B cell (primary cell): ENCODE results near the gene TMEM132D. TPM values are rescaled to one million over a fixed set of nuclear protein-coding genes. Genes with fewer than 3 reads are reported as not detected.

Experiments used
- ATAC-seq: fragments of 200-7000 bp; cut with Tn5 transposase; one replicate; pipeline ENCODE4 v1.10.0; 2021; ENCODE audit warnings: low read depth, mild to moderate bottlenecking, moderate number of reproducible peaks, moderate library complexity
- CTCF ChIA-PET: fragments of 350-600 bp; sonication (Branson Sonifier 250); formaldehyde crosslinking; loops from one replicate; lab custom pipeline; 2021; ENCODE audit warnings: antibody characterized with exemption, inconsistent platforms; lab: Charles Lee
- POLR2A ChIA-PET: fragments of 350-600 bp; sonication (Branson Sonifier 250); formaldehyde crosslinking; loops from one replicate; lab custom pipeline; 2021; ENCODE audit warnings: antibody characterized with exemption; lab: Charles Lee
- DNase-seq: peaks from one replicate; pipeline ENCODE4 v3.0.0; 2013
- H2AFZ ChIP-seq: 2 replicates; pipeline ENCODE4 v1.6.1; 2012; ENCODE audit warnings: mild to moderate bottlenecking, low read depth, low read length; ENCODE audit not compliant: insufficient read depth, poor library complexity, severe bottlenecking
- H3K27ac ChIP-seq, 2 donors: 1 replicate in 1 of 2; 2 replicates in 1 of 2; pipeline ENCODE4 v1.5.1; 2012 to 2013; ENCODE audit warnings: low read length in 2 of 2, mild to moderate bottlenecking in 2 of 2, moderate library complexity in 1 of 2
- H3K27me3 ChIP-seq, 4 experiments: fragments of 200-600 bp in 1 of 4; sonication (generic) in 1 of 4; replicated peaks in 1 of 4; 1 replicate in 2 of 4; 2 replicates in 2 of 4; pipeline versions ENCODE4 v1.6.1 to v1.7.0; 2013 to 2016; ENCODE audit warnings: low read length in 3 of 4, mild to moderate bottlenecking in 2 of 4, mixed read lengths in 1 of 4, moderate library complexity in 1 of 4; ENCODE audit not compliant: insufficient read depth in 4 of 4, control insufficient read depth in 3 of 4; ENCODE audit errors: control extremely low read depth in 1 of 4
- H3K36me3 ChIP-seq, 2 experiments: replicated peaks in 1 of 2; 1 replicate in 1 of 2; 2 replicates in 1 of 2; pipeline versions ENCODE4 v1.6.1 to v1.7.1; 2013; ENCODE audit warnings: low read length in 1 of 2; ENCODE audit not compliant: insufficient read depth in 2 of 2, control insufficient read depth in 1 of 2; ENCODE audit errors: control extremely low read depth in 1 of 2, extremely low read depth in 1 of 2
- H3K4me1 ChIP-seq, 2 donors: fragments of 200-600 bp in 1 of 2; sonication (generic) in 1 of 2; 1 replicate in 1 of 2; 2 replicates in 1 of 2; pipeline versions ENCODE4 v1.5.1 to v1.6.1; 2013 to 2017; ENCODE audit warnings: low read length in 2 of 2; ENCODE audit not compliant: control insufficient read depth in 2 of 2, insufficient read depth in 2 of 2
- H3K4me2 ChIP-seq: replicated peaks from 2 replicates; pipeline ENCODE3; 2012; ENCODE audit warnings: mild to moderate bottlenecking, low read depth, low read length; ENCODE audit not compliant: poor library complexity, severe bottlenecking
- H3K4me3 ChIP-seq, 5 experiments: fragments of 200-600 bp in 1 of 5; sonication (generic) in 1 of 5; 1 replicate in 3 of 5; 2 replicates in 2 of 5; pipeline versions ENCODE4 v1.5.1 to v1.7.0; 2011 to 2016; ENCODE audit warnings: low read length in 4 of 5, mild to moderate bottlenecking in 4 of 5, low read depth in 2 of 5, control low read depth in 1 of 5, moderate library complexity in 1 of 5; ENCODE audit not compliant: insufficient read depth in 1 of 5; ENCODE audit errors: control extremely low read depth in 1 of 5, extremely low read depth in 1 of 5
- H3K79me2 ChIP-seq: fragments of 200-600 bp; sonication (generic); one replicate; pipeline ENCODE4 v1.6.0; 2016; ENCODE audit warnings: low read length; ENCODE audit not compliant: control insufficient read depth, insufficient read depth
- H3K9ac ChIP-seq: fragments of 200-600 bp; sonication (generic); 2 replicates; pipeline ENCODE4 v1.6.1; 2017; ENCODE audit warnings: mild to moderate bottlenecking, low read length, moderate library complexity
- H3K9me3 ChIP-seq, 3 donors: one replicate each; pipeline versions ENCODE4 v1.6.1 to v1.7.1; 2013; ENCODE audit warnings: low read length in 2 of 3; ENCODE audit not compliant: control insufficient read depth in 2 of 3, insufficient read depth in 1 of 3; ENCODE audit errors: control extremely low read depth in 1 of 3
- H4K20me1 ChIP-seq: 2 replicates; pipeline ENCODE4 v1.6.0; 2012; ENCODE audit warnings: mild to moderate bottlenecking, low read length; ENCODE audit not compliant: insufficient read depth, control insufficient read depth, poor library complexity, severe bottlenecking
- H3K27ac Mint-ChIP-seq: one replicate; pipeline ENCODE4 v1.8.0; 2021; ENCODE audit warnings: mixed read lengths
- H3K27me3 Mint-ChIP-seq: one replicate; pipeline ENCODE4 v1.8.0; 2021; ENCODE audit warnings: mixed read lengths
- H3K4me1 Mint-ChIP-seq: one replicate; pipeline ENCODE4 v1.8.0; 2021; ENCODE audit warnings: mixed read lengths
- H3K4me3 Mint-ChIP-seq: one replicate; pipeline ENCODE4 v1.8.0; 2021; ENCODE audit warnings: mixed read lengths
- H3K9me3 Mint-ChIP-seq: one replicate; pipeline ENCODE4 v1.8.0; 2022; ENCODE audit warnings: mixed read lengths; ENCODE audit not compliant: insufficient read depth
- EZH2 ChIP-seq: IDR thresholded peaks from 2 replicates; pipeline ENCODE4 v1.6.1; 2012; ENCODE audit warnings: borderline replicate concordance, low read depth, mild to moderate bottlenecking, moderate library complexity, low read length; ENCODE audit not compliant: insufficient read depth, poor library complexity, severe bottlenecking
- WGBS: methylation state at CpG from one replicate; pipeline ENCODE4 v1.1.5; 2013; ENCODE audit warnings: missing lambda C conversion rate; ENCODE audit not compliant: insufficient coverage; 5-methylcytosine and 5-hydroxymethylcytosine counted together
- intact Hi-C: fragments of 100-400 bp; cut with micrococcal nuclease; formaldehyde crosslinking; loops from one replicate; pipeline ENCODE4 v1.10.0; 2022
- polyA plus RNA-seq: library from polyadenylated mRNA; depleted of rRNA; stranded (reverse); fragments of >200 nt; gene quantifications from 2 replicates; pipeline ENCODE4 v1.2.3, GENCODE V29; 2012
- total RNA-seq, 2 donors: library from RNA; stranded (reverse); fragments of 120-200 nt in 1 of 2; gene quantifications; 1 replicate in 1 of 2; 2 replicates in 1 of 2; pipeline versions ENCODE4 v1.2.3 to v1.2.4, GENCODE V29; 2013 to 2022
- TF ChIP-seq, protein P1 (sequence below): fragments of 200-600 bp; IDR thresholded peaks from one replicate; pipeline ENCODE4 v1.8.0; 2022; ENCODE audit warnings: antibody characterized with exemption, mild to moderate bottlenecking

TMEM132D gene
- total and polyA plus RNA-seq, 2 donors (not counting 1 experiment from before 2014, with no cell fraction given) = not detected

DNA sequence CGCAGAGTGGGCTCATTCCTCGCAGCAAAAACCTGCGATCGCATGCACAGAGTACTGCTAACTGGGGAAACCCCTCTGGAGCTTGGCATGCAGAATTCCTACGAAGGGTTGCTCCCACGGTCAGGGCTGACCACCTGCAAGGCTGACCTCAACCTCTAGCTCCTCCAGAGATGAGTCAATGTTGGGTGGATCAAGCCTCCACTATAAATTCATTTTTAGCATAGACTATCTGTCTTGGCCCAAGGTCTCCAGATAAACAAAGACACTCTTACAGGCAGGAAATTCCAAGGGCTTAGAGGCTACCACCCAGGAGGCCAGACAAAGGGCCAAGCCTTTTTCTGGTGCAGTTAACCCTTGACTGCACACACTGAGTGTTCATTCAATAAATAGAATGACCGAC is 296.5 kb downstream of the TMEM132D start:
- CTCF ChIA-PET = no interaction called here
- Histone ChIP-seq H3K4me3 (no peak overlapping the region), H3K36me3 (no peaks in the 10 kb centered on the region), H3K9ac (no peak overlapping the region), H3K27me3 (no peaks in the 10 kb centered on the region), H3K27ac (no peak overlapping the region), H2AFZ (no peak overlapping the region), H3K4me2 (no peak overlapping the region), H4K20me1 (no peaks in the 10 kb centered on the region), H3K9me3 (peaks cover 0 to 3% (median 0%) of the 10 kb centered on the region in 3 donors), H3K4me1 (no peaks in the 10 kb centered on the region), H3K79me2 (no peaks in the 10 kb centered on the region)
- POLR2A ChIA-PET = no interaction called here
- Mint-ChIP-seq H3K4me1 (no peaks in the 10 kb centered on the region), H3K27ac (no peak overlapping the region), H3K27me3 (no peaks in the 10 kb centered on the region), H3K9me3 (peaks cover 3% of the 10 kb centered on the region), H3K4me3 (no peak overlapping the region)
- ATAC-seq = no peak
- TF ChIP-seq, protein P1, sequence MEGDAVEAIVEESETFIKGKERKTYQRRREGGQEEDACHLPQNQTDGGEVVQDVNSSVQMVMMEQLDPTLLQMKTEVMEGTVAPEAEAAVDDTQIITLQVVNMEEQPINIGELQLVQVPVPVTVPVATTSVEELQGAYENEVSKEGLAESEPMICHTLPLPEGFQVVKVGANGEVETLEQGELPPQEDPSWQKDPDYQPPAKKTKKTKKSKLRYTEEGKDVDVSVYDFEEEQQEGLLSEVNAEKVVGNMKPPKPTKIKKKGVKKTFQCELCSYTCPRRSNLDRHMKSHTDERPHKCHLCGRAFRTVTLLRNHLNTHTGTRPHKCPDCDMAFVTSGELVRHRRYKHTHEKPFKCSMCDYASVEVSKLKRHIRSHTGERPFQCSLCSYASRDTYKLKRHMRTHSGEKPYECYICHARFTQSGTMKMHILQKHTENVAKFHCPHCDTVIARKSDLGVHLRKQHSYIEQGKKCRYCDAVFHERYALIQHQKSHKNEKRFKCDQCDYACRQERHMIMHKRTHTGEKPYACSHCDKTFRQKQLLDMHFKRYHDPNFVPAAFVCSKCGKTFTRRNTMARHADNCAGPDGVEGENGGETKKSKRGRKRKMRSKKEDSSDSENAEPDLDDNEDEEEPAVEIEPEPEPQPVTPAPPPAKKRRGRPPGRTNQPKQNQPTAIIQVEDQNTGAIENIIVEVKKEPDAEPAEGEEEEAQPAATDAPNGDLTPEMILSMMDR = no peak
- no peak for TF ChIP-seq EZH2
- WGBS = 64% methylated on average over 6 of the region's 7 CpGs
- DNase-seq = no peak
- intact Hi-C loops = no loop called here

DNA sequence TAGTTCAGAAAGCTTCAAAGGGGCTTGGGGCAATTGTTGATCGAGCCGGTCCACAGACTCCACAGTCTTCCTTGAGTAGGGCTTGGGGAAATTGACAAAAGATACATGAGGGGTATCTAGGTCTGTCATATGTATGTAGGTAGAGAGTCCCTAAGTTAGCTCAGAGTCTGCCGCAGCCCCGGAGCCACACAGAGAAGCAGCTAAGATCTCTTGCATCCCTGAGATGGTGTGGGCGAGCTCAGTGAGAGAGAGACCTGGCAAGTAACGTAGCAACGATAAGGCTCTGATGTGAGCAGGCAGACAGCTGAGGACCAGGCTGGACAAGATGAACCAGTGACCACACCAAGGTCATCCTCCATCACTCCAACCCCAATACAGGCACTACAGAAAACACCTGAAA is 297.6 kb downstream of the TMEM132D start:
- H2AFZ ChIP-seq = no peak overlapping the region
- intact Hi-C loops = no loop called here
- TF ChIP-seq, protein P1 = no peak
- no peak for TF ChIP-seq EZH2
- no peaks in the 10 kb centered on the region for H3K36me3 ChIP-seq
- no peak overlapping the region for H3K4me3 ChIP-seq
- H3K27me3 ChIP-seq = no peaks in the 10 kb centered on the region
- H3K27ac ChIP-seq = no peak overlapping the region
- Mint-ChIP-seq H3K9me3 (peaks cover 3% of the 10 kb centered on the region), H3K4me1 (no peaks in the 10 kb centered on the region), H3K4me3 (no peak overlapping the region), H3K27me3 (no peaks in the 10 kb centered on the region), H3K27ac (no peak overlapping the region)
- 96% methylated on average over 7 of the region's 7 CpGs for WGBS
- ATAC-seq = no peak
- POLR2A ChIA-PET = no interaction called here
- CTCF ChIA-PET = no interaction called here
- H4K20me1 ChIP-seq = no peaks in the 10 kb centered on the region
- H3K9me3 ChIP-seq = peaks cover 0 to 3% (median 0%) of the 10 kb centered on the region in 3 donors
- H3K4me1 ChIP-seq = no peaks in the 10 kb centered on the region
- H3K79me2 ChIP-seq = no peaks in the 10 kb centered on the region
- DNase-seq = no peak
- H3K4me2 ChIP-seq = no peak overlapping the region
- no peak overlapping the region for H3K9ac ChIP-seq
